CD14-positive monocyte (primary cell): ENCODE results near the gene CTBP2. TPM values are rescaled to one million over a fixed set of nuclear protein-coding genes. Genes with fewer than 3 reads are reported as not detected.

ENCODE experiments used
- DNase-seq, 3 donors: peaks; one replicate each; pipeline ENCODE4 v3.0.0-alpha.2; 2011 to 2022
- H2AFZ ChIP-seq: 2 replicates; pipeline ENCODE4 v1.6.0; 2012; ENCODE audit warnings: mild to moderate bottlenecking, low read depth, low read length, inconsistent platforms; ENCODE audit not compliant: insufficient read depth, poor library complexity, severe bottlenecking
- H3K27ac ChIP-seq, 2 donors: 1 replicate in 1 of 2; 2 replicates in 1 of 2; pipeline ENCODE4 v1.5.1; 2012 to 2013; ENCODE audit warnings: low read length in 2 of 2, control low read depth in 1 of 2, inconsistent platforms in 1 of 2, low read depth in 1 of 2, mild to moderate bottlenecking in 1 of 2
- H3K27me3 ChIP-seq, 2 donors: one replicate each; pipeline versions ENCODE4 v1.6.0 to v1.6.1; 2011 to 2013; ENCODE audit warnings: low read length in 2 of 2; ENCODE audit not compliant: control insufficient read depth in 2 of 2, insufficient read depth in 2 of 2
- H3K36me3 ChIP-seq, 2 donors: replicated peaks in 1 of 2; 1 replicate in 1 of 2; 2 replicates in 1 of 2; pipeline versions ENCODE4 v1.5.1 to v1.6.1; 2012 to 2013; ENCODE audit warnings: low read length in 2 of 2, control low read depth in 1 of 2, inconsistent platforms in 1 of 2, mild to moderate bottlenecking in 1 of 2; ENCODE audit not compliant: insufficient read depth in 2 of 2, control insufficient read depth in 1 of 2
- H3K4me1 ChIP-seq, 2 donors: 1 replicate in 1 of 2; 2 replicates in 1 of 2; pipeline versions ENCODE4 v1.5.1 to v1.6.1; 2012 to 2013; ENCODE audit warnings: low read length in 2 of 2, control low read depth in 1 of 2, inconsistent platforms in 1 of 2, mild to moderate bottlenecking in 1 of 2, moderate library complexity in 1 of 2; ENCODE audit not compliant: insufficient read depth in 2 of 2, control insufficient read depth in 1 of 2
- H3K4me2 ChIP-seq: replicated peaks from 2 replicates; pipeline ENCODE3; 2012; ENCODE audit warnings: low read length, moderate library complexity, mild to moderate bottlenecking; ENCODE audit not compliant: poor library complexity, severe bottlenecking; ENCODE audit errors: extremely low read depth
- H3K4me3 ChIP-seq, 3 experiments: fragments of 200-600 bp in 1 of 3; sonication (generic) in 1 of 3; replicated peaks in 1 of 3; 1 replicate in 2 of 3; 2 replicates in 1 of 3; pipeline ENCODE4 v1.5.1; 2011 to 2013; ENCODE audit warnings: low read length in 3 of 3, mild to moderate bottlenecking in 3 of 3, control low read depth in 2 of 3, low read depth in 2 of 3, inconsistent platforms in 1 of 3, moderate library complexity in 1 of 3
- H3K79me2 ChIP-seq: 2 replicates; pipeline ENCODE4 v1.6.0; 2012; ENCODE audit warnings: mild to moderate bottlenecking, control low read depth, inconsistent platforms, low read length, moderate library complexity; ENCODE audit not compliant: insufficient read depth
- H3K9ac ChIP-seq: 2 replicates; pipeline ENCODE4 v1.6.0; 2017; ENCODE audit warnings: low read length, mild to moderate bottlenecking; ENCODE audit not compliant: insufficient read depth, poor library complexity, severe bottlenecking
- H3K9me3 ChIP-seq, 2 donors: replicated peaks in 1 of 2; 1 replicate in 1 of 2; 2 replicates in 1 of 2; pipeline versions ENCODE4 v1.5.1 to v1.6.1; 2012 to 2013; ENCODE audit warnings: low read length in 2 of 2, control low read depth in 1 of 2; ENCODE audit not compliant: control insufficient read depth in 1 of 2, insufficient read depth in 1 of 2
- H4K20me1 ChIP-seq: 2 replicates; pipeline ENCODE4 v1.6.0; 2012; ENCODE audit warnings: mild to moderate bottlenecking, low read length, control low read depth, moderate library complexity; ENCODE audit not compliant: insufficient read depth
- H3K27ac Mint-ChIP-seq, 7 donors: one replicate each; pipeline ENCODE4 v1.8.0; 2020; ENCODE audit warnings: mild to moderate bottlenecking in 7 of 7, mixed read lengths in 7 of 7, moderate library complexity in 6 of 7, inconsistent platforms in 2 of 7
- H3K27me3 Mint-ChIP-seq, 3 donors: one replicate each; pipeline ENCODE4 v1.8.0; 2021 to 2022; ENCODE audit warnings: low read depth in 3 of 3, mild to moderate bottlenecking in 3 of 3, mixed read lengths in 3 of 3, moderate library complexity in 3 of 3, inconsistent platforms in 1 of 3
- H3K36me3 Mint-ChIP-seq, 2 donors: one replicate each; pipeline ENCODE4 v1.8.0; 2020; ENCODE audit warnings: mixed read lengths in 2 of 2, inconsistent platforms in 1 of 2, mild to moderate bottlenecking in 1 of 2
- H3K4me1 Mint-ChIP-seq: one replicate; pipeline ENCODE4 v1.8.0; 2020; ENCODE audit warnings: mild to moderate bottlenecking, mixed read lengths
- H3K4me3 Mint-ChIP-seq, 2 donors: one replicate each; pipeline ENCODE4 v1.8.0; 2020; ENCODE audit warnings: mild to moderate bottlenecking in 2 of 2, mixed read lengths in 2 of 2, moderate library complexity in 1 of 2
- H3K9me3 Mint-ChIP-seq, 7 donors: one replicate each; pipeline ENCODE4 v1.8.0; 2020 to 2022; ENCODE audit warnings: mixed read lengths in 7 of 7, mild to moderate bottlenecking in 6 of 7, moderate library complexity in 6 of 7, inconsistent platforms in 2 of 7
- WGBS: methylation state at CpG from one replicate; pipeline ENCODE4 v1.1.5; 2013; ENCODE audit warnings: missing lambda C conversion rate; ENCODE audit not compliant: insufficient coverage; 5-methylcytosine and 5-hydroxymethylcytosine counted together
- intact Hi-C, 2 donors: fragments of 100-400 bp; cut with micrococcal nuclease; formaldehyde crosslinking; loops; one replicate each; pipeline versions ENCODE4 v1.15.0 to v1.15.1; 2023
- polyA plus RNA-seq, 3 donors: library from polyadenylated mRNA; depleted of rRNA in 1 of 3; unstranded in 2 of 3; stranded (reverse) in 1 of 3; fragments of 300-500 nt in 2 of 3; fragments of >200 nt in 1 of 3; fragmentation: Illumina TruSeq in 2 of 3; gene quantifications; 1 replicate in 2 of 3; 2 replicates in 1 of 3; pipeline ENCODE4 v1.2.3, GENCODE V29; 2012 to 2021
- TF ChIP-seq, protein P1 (sequence below): fragments of 200-600 bp; IDR thresholded peaks from one replicate; pipeline ENCODE4 v1.8.0; 2022; ENCODE audit warnings: antibody characterized with exemption, mild to moderate bottlenecking

CTBP2 gene
- polyA plus RNA-seq, 3 donors = 40.9 to 87.1 (median 41.1) TPM

DNA sequence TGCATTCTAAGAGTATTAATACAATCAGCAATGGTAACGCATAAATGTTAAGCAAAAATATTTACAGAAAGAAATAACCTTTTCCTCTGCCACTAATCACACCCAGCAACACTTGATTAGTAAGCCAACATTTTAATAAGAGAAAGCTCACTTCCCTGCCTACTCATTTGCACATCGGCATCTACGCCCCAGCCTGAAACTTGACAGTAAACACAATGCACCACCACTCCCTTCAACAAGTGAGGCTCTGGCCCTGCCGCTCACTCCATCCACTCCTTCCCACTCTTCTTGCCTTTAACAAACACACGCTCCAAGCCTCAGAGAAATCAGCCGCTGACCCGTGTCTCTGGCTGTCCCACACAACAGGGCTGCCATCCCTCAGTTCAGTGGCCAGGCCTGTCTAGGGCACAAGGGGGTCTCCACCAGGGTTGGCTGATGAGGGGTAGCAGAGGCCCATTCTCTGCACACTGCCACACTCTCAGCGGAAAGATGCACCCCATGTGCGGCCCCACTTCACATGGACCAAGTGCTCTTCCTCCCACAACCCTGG is 54.6 kb downstream of the CTBP2 start:
- Histone ChIP-seq H3K27ac (no peak overlapping the region), H3K9ac (no peak overlapping the region), H3K4me1 (peaks cover 21 to 22% of the 10 kb centered on the region in 2 donors), H2AFZ (no peak overlapping the region), H4K20me1 (peaks cover 100% of the 10 kb centered on the region), H3K36me3 (peaks cover 32 to 73% of the 10 kb centered on the region in 2 donors), H3K27me3 (no peaks in the 10 kb centered on the region), H3K9me3 (peaks cover 0 to 3% of the 10 kb centered on the region in 2 donors), H3K4me3 (no peak overlapping the region), H3K4me2 (no peak overlapping the region), H3K79me2 (peaks cover 100% of the 10 kb centered on the region)
- intact Hi-C loops = no loop called here
- Mint-ChIP-seq H3K9me3 (peaks cover 2 to 6% (median 4%) of the 10 kb centered on the region in 7 donors), H3K4me1 (peaks cover 40% of the 10 kb centered on the region), H3K36me3 (peaks cover 53 to 75% of the 10 kb centered on the region in 2 donors), H3K27ac (peak overlapping the region in 3 of 7 donors; percentile 16 to 22 (median 21)), H3K4me3 (no peak overlapping the region), H3K27me3 (peaks cover 0 to 3% (median 0%) of the 10 kb centered on the region in 3 donors)
- no peak for DNase-seq
- 89% methylated on average over 5 of the region's 9 CpGs for WGBS
- TF ChIP-seq, protein P1, sequence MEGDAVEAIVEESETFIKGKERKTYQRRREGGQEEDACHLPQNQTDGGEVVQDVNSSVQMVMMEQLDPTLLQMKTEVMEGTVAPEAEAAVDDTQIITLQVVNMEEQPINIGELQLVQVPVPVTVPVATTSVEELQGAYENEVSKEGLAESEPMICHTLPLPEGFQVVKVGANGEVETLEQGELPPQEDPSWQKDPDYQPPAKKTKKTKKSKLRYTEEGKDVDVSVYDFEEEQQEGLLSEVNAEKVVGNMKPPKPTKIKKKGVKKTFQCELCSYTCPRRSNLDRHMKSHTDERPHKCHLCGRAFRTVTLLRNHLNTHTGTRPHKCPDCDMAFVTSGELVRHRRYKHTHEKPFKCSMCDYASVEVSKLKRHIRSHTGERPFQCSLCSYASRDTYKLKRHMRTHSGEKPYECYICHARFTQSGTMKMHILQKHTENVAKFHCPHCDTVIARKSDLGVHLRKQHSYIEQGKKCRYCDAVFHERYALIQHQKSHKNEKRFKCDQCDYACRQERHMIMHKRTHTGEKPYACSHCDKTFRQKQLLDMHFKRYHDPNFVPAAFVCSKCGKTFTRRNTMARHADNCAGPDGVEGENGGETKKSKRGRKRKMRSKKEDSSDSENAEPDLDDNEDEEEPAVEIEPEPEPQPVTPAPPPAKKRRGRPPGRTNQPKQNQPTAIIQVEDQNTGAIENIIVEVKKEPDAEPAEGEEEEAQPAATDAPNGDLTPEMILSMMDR = no peak

DNA sequence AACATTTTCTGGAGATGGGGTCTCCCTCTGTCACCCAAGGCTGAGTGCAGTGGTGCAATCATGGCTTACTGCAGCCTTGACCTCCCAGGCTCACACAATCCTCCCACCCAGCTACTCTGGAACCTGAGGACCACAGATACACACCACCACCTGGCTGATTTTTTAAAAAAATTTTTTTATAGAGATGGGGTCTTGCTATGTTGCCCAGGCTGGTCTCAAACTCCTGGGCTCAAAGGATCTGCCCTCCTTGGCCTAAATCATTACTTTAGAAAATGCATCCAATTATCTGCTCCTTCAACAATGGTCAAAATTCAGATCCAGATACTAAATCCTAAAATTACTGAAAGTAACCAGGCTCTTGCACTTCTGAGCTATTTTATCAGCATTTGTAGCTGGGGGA is 55.2 kb downstream of the CTBP2 start:
- H3K4me3 Mint-ChIP-seq = no peak overlapping the region
- Histone ChIP-seq H3K9me3 (peaks cover 0 to 3% of the 10 kb centered on the region in 2 donors), H3K79me2 (peaks cover 100% of the 10 kb centered on the region), H3K4me1 (peaks cover 21 to 22% of the 10 kb centered on the region in 2 donors), H4K20me1 (peaks cover 100% of the 10 kb centered on the region), H3K36me3 (peaks cover 32 to 68% of the 10 kb centered on the region in 2 donors), H3K27ac (no peak overlapping the region), H2AFZ (no peak overlapping the region), H3K4me2 (no peak overlapping the region), H3K4me3 (no peak overlapping the region), H3K9ac (no peak overlapping the region), H3K27me3 (no peaks in the 10 kb centered on the region)
- peaks cover 40% of the 10 kb centered on the region for H3K4me1 Mint-ChIP-seq
- H3K9me3 Mint-ChIP-seq = peaks cover 2 to 6% (median 4%) of the 10 kb centered on the region in 7 donors
- H3K36me3 Mint-ChIP-seq = peaks cover 51 to 71% of the 10 kb centered on the region in 2 donors
- DNase-seq = no peak
- peaks cover 0 to 3% (median 0%) of the 10 kb centered on the region in 3 donors for H3K27me3 Mint-ChIP-seq
- intact Hi-C loops = no loop called here
- TF ChIP-seq, protein P1 = no peak
- peak overlapping the region in 3 of 7 donors; percentile 20 to 31 (median 21) for H3K27ac Mint-ChIP-seq
